Esophagus squamous epithelium (tissue), 5 donors: ENCODE measurements around the gene MORC3. TPM values are rescaled to one million over a fixed set of nuclear protein-coding genes. Genes with fewer than 3 reads are reported as not detected.
"Not testable (repeated sequence)": the region's sequence is repeated elsewhere in the genome, so short reads cannot be mapped to it uniquely, and the experiment has no call there.

Experiments
- DNase-seq: peaks from one replicate; lab custom pipeline; 2025; lab: John Stamatoyannopoulos, UW
- H3K27ac ChIP-seq, 4 donors: fragments of 200-600 bp; sonication (generic); one replicate each; pipeline ENCODE4 v1.5.1; 2016 to 2019; ENCODE audit warnings: mild to moderate bottlenecking in 1 of 4
- H3K27me3 ChIP-seq, 4 donors: fragments of 200-600 bp; sonication (generic); 1 replicate in 3 of 4; 2 replicates in 1 of 4; pipeline versions ENCODE4 v1.5.1 to v1.6.0; 2017 to 2021; ENCODE audit warnings: antibody characterized with exemption in 1 of 4
- H3K36me3 ChIP-seq, 3 donors: fragments of 200-600 bp; sonication (generic); one replicate each; pipeline ENCODE4 v1.5.1; 2016 to 2019
- H3K4me1 ChIP-seq, 3 donors: fragments of 200-600 bp; sonication (generic); one replicate each; pipeline ENCODE4 v1.5.1; 2017 to 2019
- H3K4me3 ChIP-seq, 4 donors: fragments of 200-600 bp; sonication (generic); 1 replicate in 3 of 4; 2 replicates in 1 of 4; pipeline ENCODE4 v1.5.1; 2016 to 2019; ENCODE audit warnings: mild to moderate bottlenecking in 2 of 4, moderate library complexity in 1 of 4
- H3K9me3 ChIP-seq, 3 donors: fragments of 200-600 bp; sonication (generic); one replicate each; pipeline ENCODE4 v1.5.1; 2016 to 2019
- CTCF ChIP-seq, 6 experiments: fragments of 450-650 bp in 4 of 6; fragments of 200-600 bp in 2 of 6; sonication (generic) in 2 of 6; IDR thresholded peaks; one replicate each; pipeline ENCODE4 v1.5.1; 2016 to 2019; ENCODE audit warnings: antibody characterized with exemption in 6 of 6, mild to moderate bottlenecking in 4 of 6, moderate library complexity in 4 of 6
- POLR2A ChIP-seq, 4 donors: fragments of 450-650 bp; IDR thresholded peaks; one replicate each; pipeline ENCODE4 v1.6.1; 2017; ENCODE audit warnings: antibody characterized with exemption in 4 of 4, mild to moderate bottlenecking in 4 of 4, moderate library complexity in 3 of 4
- WGBS, 2 donors: methylation state at CpG; one replicate each; pipeline ENCODE4 v1.1.5; 2018; 5-methylcytosine and 5-hydroxymethylcytosine counted together
- intact Hi-C: fragments of 100-400 bp; cut with DNase I; formaldehyde crosslinking; loops from one replicate; pipeline ENCODE4 v1.15.0; 2022
- total RNA-seq, 4 donors: library from RNA; depleted of rRNA; stranded (reverse); fragments of >200 nt; gene quantifications; one replicate each; pipeline ENCODE4 v1.1.0, GENCODE V29; 2016
- donor health status: DM: yes; HTN: yes; CAD: no.

MORC3 gene
- total RNA-seq, result 10 to 100 TPM; 31.9 to 50.5 (median 43.1) TPM

GRCh38 chr21:36319767-36320420, at the start of gene MORC3:
Gene MORC3, plus strand, starts transcription at chr21:36320197. Its CDS starts 68 bp downstream, at chr21:36320265.
- intact Hi-C loops, result loop anchor here (10.0 kb wide), 1 partner anchor 175 kb away; no protein-coding TSS in a partner anchor

GRCh38 chr21:36270786-36271695, 49.0 kb upstream of the MORC3 start:
- intact Hi-C loops, H3K27me3 ChIP-seq, H3K9me3 ChIP-seq, DNase-seq, H3K4me3 ChIP-seq: not testable (repeated sequence)
- H3K36me3 ChIP-seq, result peaks cover 0 to 50% (median 0%) of the 10 kb centered on the region in 3 donors
- peaks cover 0 to 27% (median 6%) of the 10 kb centered on the region in 3 donors for H3K4me1 ChIP-seq
- WGBS, 2 donors, result 62 to 83% methylated on average over 12 of the region's 12 CpGs
- H3K27ac ChIP-seq, result peak overlapping the region; percentile 44 to 81 (median 74)

More at GRCh38 chr21:36319767-36320420, at the start of gene MORC3:
- 0 to 2% methylated on average over 4 to 24 of the region's 59 CpGs for WGBS, 2 donors
- Histone ChIP-seq H3K27ac (peak within 1 kb of the TSS; percentile 96 to 100 (median 98)), H3K4me1 (peaks cover 0 to 44% (median 29%) of the 10 kb centered on the region in 3 donors), H3K36me3 (peaks cover 0 to 14% (median 0%) of the 10 kb centered on the region in 3 donors), H3K4me3 (peak within 1 kb of the TSS; percentile 73 to 95 (median 90)), H3K27me3 (no peaks in the 10 kb centered on the region), H3K9me3 (no peaks in the 10 kb centered on the region)
- TF ChIP-seq CTCF (IDR thresholded peaks at IDR 0.05) (peak in 2 of 6 experiments; percentile 19 to 20), POLR2A (IDR thresholded peaks at IDR 0.05) (peak in 3 of 4 donors; percentile 56 to 97 (median 85))
- DNase-seq, result peak; percentile 74

- peaks cover 0 to 25% (median 4%) of the 10 kb centered on the region in 3 donors for H3K4me1 ChIP-seq
- intact Hi-C loops, result no loop called here
- no peaks in the 10 kb centered on the region for H3K27me3 ChIP-seq
- H3K9me3 ChIP-seq, result no peaks in the 10 kb centered on the region
- H3K4me3 ChIP-seq, result no peak overlapping the region
- no peak overlapping the region for H3K27ac ChIP-seq
- peaks cover 0 to 51% (median 15%) of the 10 kb centered on the region in 3 donors for H3K36me3 ChIP-seq
- no peak for DNase-seq
- TF ChIP-seq POLR2A (IDR thresholded peaks at IDR 0.05), result no peak
- TF ChIP-seq CTCF (IDR thresholded peaks at IDR 0.05), result no peak
- 65 to 89% methylated on average over 4 of the region's 4 CpGs for WGBS, 2 donors
Observed at GRCh38 chr21:36274128-36274527, 45.9 kb upstream of the MORC3 start.

- intact Hi-C loops, result no loop called here
- H3K4me3 ChIP-seq, result no peak overlapping the region
- TF ChIP-seq POLR2A (IDR thresholded peaks at IDR 0.05) (no peak), CTCF (IDR thresholded peaks at IDR 0.05) (no peak)
- no peaks in the 10 kb centered on the region for H3K27me3 ChIP-seq
- 69 to 75% methylated on average over 10 of the region's 10 CpGs for WGBS, 2 donors
- H3K9me3 ChIP-seq, result no peaks in the 10 kb centered on the region
- no peaks in the 10 kb centered on the region for H3K4me1 ChIP-seq
- no peak for DNase-seq
- H3K36me3 ChIP-seq, result peaks cover 0 to 76% (median 6%) of the 10 kb centered on the region in 3 donors
- H3K27ac ChIP-seq, result no peak overlapping the region
Observed at GRCh38 chr21:36282568-36283230, 37.3 kb upstream of the MORC3 start.

GRCh38 chr21:36283231-36283622, 36.8 kb upstream of the MORC3 start:
- H3K27ac ChIP-seq, H3K9me3 ChIP-seq, intact Hi-C loops, H3K4me1 ChIP-seq, H3K4me3 ChIP-seq, DNase-seq, H3K27me3 ChIP-seq: not testable (repeated sequence)
- 85 to 98% methylated on average over 9 of the region's 9 CpGs for WGBS, 2 donors
- peaks cover 0 to 74% (median 1%) of the 10 kb centered on the region in 3 donors for H3K36me3 ChIP-seq
